Measurements from ENCODE around the gene PRR14L.

PRR14L gene

DNA sequence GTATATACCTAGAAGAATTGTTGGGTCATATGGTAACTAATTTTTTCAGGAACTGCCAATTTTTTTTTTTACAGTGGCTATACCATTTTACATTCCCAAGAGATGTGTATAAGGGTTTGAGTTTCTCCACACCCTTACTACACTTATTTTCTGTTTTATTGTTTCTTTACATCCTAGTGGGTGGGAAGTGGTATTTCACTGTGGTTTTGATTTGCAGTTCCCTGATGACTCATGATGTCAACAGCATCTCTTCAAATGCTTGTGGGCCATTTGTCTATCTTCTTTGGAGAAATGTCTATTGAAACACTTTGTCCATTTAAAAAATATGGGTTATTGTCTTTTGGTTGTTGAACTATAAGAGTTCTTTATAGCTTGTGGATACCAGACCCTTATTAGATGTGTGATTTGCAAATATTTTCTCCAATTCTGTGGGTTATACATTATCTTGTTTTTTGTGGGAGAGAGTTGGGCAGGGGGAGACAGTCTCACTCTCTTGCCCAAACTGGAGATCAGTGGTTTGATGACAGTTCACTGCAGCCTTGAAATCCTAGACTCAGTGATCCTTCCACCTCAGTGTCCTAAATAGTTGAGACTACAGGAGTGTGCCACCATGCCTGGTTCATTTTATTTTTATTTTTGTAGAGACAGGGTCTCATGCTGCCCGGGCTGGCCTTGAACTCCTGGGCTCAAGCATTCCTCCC lies 57.6 kb downstream of the PRR14L start:
- TF ChIP-seq, protein P1, sequence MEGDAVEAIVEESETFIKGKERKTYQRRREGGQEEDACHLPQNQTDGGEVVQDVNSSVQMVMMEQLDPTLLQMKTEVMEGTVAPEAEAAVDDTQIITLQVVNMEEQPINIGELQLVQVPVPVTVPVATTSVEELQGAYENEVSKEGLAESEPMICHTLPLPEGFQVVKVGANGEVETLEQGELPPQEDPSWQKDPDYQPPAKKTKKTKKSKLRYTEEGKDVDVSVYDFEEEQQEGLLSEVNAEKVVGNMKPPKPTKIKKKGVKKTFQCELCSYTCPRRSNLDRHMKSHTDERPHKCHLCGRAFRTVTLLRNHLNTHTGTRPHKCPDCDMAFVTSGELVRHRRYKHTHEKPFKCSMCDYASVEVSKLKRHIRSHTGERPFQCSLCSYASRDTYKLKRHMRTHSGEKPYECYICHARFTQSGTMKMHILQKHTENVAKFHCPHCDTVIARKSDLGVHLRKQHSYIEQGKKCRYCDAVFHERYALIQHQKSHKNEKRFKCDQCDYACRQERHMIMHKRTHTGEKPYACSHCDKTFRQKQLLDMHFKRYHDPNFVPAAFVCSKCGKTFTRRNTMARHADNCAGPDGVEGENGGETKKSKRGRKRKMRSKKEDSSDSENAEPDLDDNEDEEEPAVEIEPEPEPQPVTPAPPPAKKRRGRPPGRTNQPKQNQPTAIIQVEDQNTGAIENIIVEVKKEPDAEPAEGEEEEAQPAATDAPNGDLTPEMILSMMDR (conservative IDR thresholded peaks at IDR 0.05) = no peak
- H3K27ac ChIP-seq = no peak overlapping the region

DNA sequence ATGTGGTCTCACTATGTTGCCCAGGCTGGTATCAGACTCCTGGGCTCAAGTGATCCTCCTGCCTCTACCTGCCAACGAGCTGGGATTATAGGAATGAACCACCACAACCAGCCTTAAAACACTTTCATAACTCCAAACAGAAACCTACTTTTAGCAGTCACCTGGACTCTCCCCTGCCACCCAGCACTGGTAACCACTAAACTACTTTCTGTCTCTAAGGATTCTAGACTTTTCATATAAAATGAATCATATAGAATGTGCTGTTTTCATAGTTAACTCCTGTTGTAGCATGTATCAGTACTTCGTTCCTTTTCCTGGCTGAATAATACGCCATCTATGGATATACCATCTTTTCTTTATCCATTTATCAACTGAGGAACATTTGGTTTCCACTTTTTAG lies 58.5 kb downstream of the PRR14L start:
- no peak overlapping the region for H3K27ac ChIP-seq

DNA sequence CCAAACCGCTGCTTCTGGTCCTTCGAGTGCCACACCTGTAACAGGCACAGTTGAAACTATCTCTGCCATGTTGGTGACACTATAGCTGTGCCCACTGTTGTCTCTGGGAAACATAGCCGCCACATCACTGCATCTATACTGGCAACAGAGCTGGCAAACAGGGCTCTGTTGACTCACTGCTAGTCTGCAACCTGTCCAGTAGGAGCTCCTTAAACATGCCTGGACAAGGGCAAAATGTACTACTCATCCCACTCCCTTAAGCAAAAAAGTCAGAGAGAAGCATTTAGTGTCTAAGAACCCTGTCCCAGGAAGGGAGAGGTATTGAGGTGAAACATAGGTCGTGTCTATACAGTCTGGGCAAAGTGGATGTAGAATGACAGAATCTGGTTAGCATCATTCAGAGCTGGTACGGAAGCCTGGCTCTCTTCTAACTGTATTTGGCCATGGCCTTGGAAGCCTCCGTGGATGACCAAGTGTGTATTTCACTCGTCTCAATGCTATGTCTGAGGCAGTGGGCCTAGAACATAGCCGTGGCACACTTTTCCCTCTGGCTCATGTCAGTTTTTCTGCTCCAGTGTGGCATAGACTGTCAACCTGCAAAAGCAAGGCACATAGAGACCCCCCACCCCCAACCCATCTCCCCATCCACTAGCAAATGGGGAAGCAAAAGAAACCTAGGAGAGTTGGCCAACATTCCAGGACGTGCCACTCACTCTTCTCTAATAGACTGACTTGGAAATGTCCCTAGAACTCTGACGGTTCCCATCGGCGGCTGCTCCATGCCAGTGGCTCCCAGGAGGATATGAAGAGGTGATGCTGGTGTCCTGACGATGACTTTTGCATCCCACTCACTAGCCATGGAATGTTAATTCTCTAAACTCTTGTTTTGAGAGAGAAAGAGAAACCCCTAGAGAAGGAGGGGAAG lies 66.5 kb downstream of the PRR14L start:
- no peak overlapping the region for H3K27ac ChIP-seq
- TF ChIP-seq, protein P1 (conservative IDR thresholded peaks at IDR 0.05) = no peak

More for the DNA sequence above, 58.5 kb downstream of the PRR14L start:
- TF ChIP-seq, protein P1 (conservative IDR thresholded peaks at IDR 0.05) = no peak

DNA sequence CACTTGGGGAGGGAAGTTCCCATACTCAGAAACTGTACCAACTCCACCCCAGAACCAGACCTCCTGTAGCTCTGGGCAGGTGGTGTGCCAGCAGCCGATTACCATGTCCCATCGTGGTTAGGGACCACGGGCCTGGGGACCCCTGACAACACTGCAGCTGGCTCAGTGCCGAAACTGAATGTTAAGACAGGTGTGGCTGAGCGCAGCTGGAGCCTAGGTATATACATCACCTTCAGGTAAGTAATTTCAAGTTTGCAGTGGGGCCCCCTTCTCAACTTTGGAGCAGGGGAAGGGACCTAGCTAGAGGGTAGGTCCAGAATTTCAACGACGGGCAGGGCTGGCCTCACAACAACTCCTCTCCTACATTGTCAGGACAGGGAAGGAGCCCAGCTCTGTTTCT lies 67.2 kb downstream of the PRR14L start:
- no peak overlapping the region for H3K27ac ChIP-seq
- TF ChIP-seq, protein P1 (conservative IDR thresholded peaks at IDR 0.05) = no peak

DNA sequence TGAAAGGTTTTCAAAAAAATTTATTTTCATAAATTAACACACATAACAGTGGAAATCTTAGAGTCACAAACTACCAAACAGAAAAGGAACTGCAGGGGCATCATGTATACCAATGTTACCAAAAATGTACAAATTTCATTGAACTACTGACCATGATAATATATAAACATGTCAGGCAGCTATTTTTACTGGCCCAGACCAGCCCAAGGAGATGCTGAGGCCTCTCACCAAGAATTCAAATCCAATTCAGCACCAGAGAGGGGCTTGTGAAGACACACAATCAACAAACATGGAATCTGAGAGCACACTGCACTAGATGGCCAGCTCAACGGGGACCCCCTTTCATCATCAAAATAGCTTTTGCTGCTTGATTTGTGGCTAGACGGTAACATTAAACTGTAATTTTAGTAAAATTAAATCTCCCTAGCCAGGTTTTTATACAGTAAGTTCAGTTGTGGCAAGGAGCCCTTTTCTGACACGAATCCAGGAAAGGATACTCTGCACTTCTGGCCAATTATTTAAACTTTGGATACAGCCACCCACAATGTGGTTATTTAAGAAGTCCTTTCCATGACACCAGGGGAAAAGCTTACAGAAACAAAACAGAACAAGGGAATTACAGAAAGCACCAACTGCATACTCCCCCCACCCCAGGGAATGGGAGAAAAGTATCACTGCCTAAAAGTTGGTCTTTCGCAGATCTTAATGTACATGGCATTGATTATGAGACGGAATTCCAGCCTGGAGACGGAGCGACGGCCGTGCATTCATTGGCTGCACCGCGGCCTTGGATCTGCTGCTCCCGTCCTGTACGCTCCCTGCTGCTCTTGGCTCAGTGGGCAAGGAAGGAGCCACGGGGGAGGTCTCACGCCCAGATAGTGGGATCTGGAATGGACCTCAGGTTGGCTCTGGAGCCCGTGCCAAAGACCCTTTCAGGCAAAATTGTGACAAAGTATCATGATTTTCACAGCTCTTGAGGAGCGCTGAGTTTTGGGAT lies 68.3 kb downstream of the PRR14L start:
- TF ChIP-seq, protein P1 (conservative IDR thresholded peaks at IDR 0.05) = no peak
- H3K27ac ChIP-seq = no peak overlapping the region

DNA sequence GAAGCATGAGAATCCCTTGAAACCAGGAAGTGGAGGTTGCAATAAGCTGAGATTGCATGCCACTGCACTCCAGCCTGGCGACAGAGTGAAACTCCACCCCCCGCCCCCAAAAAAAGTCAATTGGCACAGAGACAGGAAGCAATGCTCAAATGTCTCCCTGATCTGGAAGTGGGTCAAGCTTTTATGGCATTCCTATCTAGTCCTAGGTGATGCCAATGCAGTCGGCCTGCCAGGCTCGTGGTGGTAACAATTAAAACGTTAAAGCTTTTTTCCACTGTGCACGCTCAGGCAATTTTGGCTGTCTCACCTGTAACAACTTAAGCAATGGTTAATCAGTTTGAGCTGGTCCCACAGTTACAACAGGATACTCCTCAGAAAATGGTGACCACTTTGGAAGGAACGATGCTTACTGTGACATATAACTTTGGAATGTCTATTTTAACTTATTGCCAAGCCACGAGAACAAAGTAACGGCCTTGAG lies 69.0 kb downstream of the PRR14L start:
- TF ChIP-seq, protein P1 (conservative IDR thresholded peaks at IDR 0.05) = no peak
- H3K27ac ChIP-seq = no peak overlapping the region
